ENCODE data around the gene MYO15B.

Gene MYO15B

GRCh38 chr17:75666959-75667790, 79.6 kb downstream of the MYO15B start, which contains the start of the genes RECQL5 and SAP30BP:
Gene RECQL5 (minus strand): TSS chr17:75667154. CDS start chr17:75666557, 597 bp downstream.
Gene SAP30BP (plus strand): TSS chr17:75667338. CDS start chr17:75667373, 35 bp downstream.
- peak; percentile 97 for DNase-seq (ENCODE audit: low read depth)

GRCh38 chr17:75667825-75668224, 80.2 kb downstream of the MYO15B start:
- no peak for DNase-seq (ENCODE audit: low read depth)

DNA sequence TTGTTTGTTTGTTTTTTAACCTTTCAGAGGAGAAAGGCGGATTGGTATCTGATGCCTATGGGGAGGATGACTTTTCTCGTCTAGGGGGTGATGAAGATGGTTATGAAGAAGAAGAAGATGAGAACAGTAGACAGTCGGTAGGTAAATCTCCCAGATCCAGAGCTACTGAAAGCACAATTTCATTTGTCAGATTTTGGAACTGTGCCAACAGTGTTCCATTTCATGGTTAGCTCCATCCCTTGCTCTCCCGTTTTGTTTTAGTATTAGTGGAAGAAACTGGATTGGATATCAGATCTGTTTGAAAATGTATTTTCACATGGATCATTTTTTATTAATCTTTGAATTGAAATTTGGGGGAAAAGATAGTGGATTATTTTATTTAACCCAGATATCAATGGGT, 80.9 kb downstream of the MYO15B start:
- DNase-seq (ENCODE audit: low read depth) = no peak

- DNase-seq (ENCODE audit: low read depth) = no peak
These were observed 83.3 kb downstream of the MYO15B start for GRCh38 chr17:75670868-75671267.

- no peak for DNase-seq (ENCODE audit: low read depth)
These were observed 84.4 kb downstream of the MYO15B start for GRCh38 chr17:75672011-75672410.

DNA sequence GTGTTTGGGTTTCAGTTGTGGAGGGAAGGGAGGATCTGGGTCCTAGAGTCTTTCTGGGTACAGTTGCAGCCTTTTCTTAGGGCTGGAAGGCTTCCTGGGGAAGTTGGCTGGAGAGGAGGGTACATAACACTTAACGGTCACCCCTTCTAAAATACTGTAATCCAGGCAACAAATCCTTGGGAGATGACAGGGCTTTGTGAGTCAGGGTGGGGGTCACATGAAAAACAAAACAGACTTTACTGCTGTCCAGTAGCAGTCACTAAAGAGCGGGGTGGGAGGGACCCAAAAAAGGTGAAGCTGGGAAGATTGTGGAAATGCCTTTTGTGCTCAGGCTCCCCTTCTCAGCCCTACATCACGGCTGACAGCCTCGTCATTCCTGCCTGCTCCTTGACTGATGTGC, 85.9 kb downstream of the MYO15B start:
- DNase-seq (ENCODE audit: low read depth) = no peak

Measured in activated T-helper 9 cell treated with anti-CD3 and anti-CD28 coated beads, Interleukin-2, amount 50 U/mL, for 16 hours (primary cell).